ENCODE measurements around the gene ARL4D. TPM values are rescaled to one million over a fixed set of nuclear protein-coding genes. Genes with fewer than 3 reads are reported as not detected.

ARL4D gene
- total RNA-seq, 1 donor, result 22.2 TPM

DNA sequence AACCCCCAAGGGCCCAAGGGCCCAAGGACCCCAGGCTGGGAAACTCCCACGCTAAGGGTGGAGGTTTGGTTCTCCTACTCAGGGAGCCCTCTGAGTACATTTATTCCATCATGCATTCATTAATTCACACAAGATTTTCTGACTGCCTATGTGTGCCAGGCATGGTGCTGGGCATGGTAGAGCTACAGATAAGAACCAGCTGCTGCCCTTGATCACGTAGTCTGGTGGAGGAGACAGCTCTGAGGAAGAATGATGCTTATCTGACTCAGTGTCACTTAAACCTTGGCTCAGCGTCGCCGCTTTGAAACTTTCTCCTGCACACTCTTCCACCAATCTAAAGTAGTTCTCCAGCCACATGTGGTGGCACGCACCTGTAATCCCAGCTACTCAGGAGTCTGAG lies 3.6 kb upstream of the ARL4D start:
- DNase-seq (ENCODE audit: low read depth), result no peak
- no peak overlapping the region for H3K4me3 ChIP-seq (ENCODE audit: low read depth, low read length)
- TF ChIP-seq CTCF (IDR thresholded peaks at IDR 0.05; ENCODE audit: insufficient read depth, low read length), result no peak

DNA sequence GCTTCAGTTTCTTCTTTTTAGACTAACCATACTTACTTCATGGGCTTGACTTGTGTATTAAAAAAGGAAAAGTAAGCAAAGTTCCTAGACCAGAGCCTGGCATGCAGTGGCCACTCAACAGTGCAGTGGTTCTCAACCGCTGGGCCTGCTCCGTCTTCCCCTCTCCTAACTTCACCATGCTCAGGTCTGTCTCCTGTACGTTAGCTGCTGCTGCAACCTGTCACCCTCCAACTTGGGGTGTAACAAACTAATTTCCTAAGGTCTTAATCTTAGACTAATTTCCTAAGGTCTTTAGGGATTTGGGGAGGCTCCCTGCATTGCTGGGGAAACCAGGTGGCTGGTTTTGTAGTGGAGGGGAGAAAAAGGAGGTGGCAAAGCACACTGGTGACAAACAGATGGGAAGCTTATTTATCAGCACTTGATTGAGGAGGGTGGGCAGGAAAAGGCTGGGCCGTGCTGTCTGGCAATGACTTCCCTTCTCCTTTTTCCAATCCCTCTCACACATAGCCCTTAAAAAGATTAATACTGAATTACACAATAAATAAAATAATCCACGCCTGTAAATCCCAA lies 2.2 kb upstream of the ARL4D start:
- no peak for TF ChIP-seq CTCF (IDR thresholded peaks at IDR 0.05; ENCODE audit: insufficient read depth, low read length)
- no peak for DNase-seq (ENCODE audit: low read depth)
- H3K4me3 ChIP-seq (ENCODE audit: low read depth, low read length), result no peak overlapping the region

GRCh38 chr17:43399839-43400328 lies 1.1 kb downstream of the ARL4D start:
- no peak for TF ChIP-seq CTCF (IDR thresholded peaks at IDR 0.05; ENCODE audit: insufficient read depth, low read length)
- DNase-seq (ENCODE audit: low read depth), result peak; percentile 31
- peak overlapping the region; percentile 97 for H3K4me3 ChIP-seq (ENCODE audit: low read depth, low read length)

GRCh38 chr17:43400943-43401717 lies 2.3 kb downstream of the ARL4D start:
- H3K4me3 ChIP-seq (ENCODE audit: low read depth, low read length), result peak overlapping the region; percentile 97
- peak; percentile 78 for DNase-seq (ENCODE audit: low read depth)
- no peak for TF ChIP-seq CTCF (IDR thresholded peaks at IDR 0.05; ENCODE audit: insufficient read depth, low read length)

DNA sequence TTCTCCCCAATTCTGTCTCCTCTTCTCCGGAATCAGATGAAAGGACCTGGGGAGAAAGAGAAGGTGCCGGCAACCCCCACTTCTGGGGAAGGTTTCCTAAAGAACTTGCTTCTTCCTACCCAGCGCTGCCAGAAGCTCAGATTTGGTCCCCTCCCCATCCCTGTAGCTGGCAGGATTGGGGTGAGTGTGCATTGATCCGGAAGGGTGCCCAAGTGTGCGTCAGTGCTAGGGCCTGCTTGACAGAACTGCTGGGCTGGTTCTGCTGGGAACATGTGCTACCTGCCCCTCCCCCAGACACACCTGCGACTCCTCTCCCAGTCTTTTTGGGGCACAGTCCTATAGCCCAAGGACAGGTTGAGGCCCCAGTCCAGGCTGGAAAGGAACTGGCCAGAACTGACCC lies 3.3 kb downstream of the ARL4D start:
- peak overlapping the region; percentile 97 for H3K4me3 ChIP-seq (ENCODE audit: low read depth, low read length)
- DNase-seq (ENCODE audit: low read depth), result no peak
- no peak for TF ChIP-seq CTCF (IDR thresholded peaks at IDR 0.05; ENCODE audit: insufficient read depth, low read length)

DNA sequence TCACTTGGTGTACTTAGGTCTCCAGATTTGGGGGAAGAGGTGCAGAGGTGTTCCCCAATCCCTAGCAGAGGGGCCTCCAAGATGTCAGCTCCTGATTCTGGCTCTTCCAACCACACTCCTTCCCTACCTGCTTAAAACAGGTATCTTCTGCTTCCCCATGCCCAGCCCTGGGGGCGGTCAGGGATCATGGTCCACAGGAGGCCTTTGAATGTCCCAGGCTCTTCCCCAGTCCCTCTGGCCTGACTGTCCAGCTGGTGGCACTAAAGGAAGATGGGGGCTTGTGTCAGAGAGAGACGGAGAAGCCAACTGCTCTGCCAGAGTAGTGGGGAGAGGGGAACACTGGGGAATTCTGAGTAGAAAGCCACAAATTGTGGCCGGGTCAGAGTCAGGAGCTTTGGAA lies 3.8 kb downstream of the ARL4D start:
- DNase-seq (ENCODE audit: low read depth), result no peak
- H3K4me3 ChIP-seq (ENCODE audit: low read depth, low read length), result peak overlapping the region; percentile 97
- TF ChIP-seq CTCF (IDR thresholded peaks at IDR 0.05; ENCODE audit: insufficient read depth, low read length), result no peak
